Stomach (tissue), 9 donors: ENCODE measurements around the gene ALG5. TPM values are rescaled to one million over a fixed set of nuclear protein-coding genes. Genes with fewer than 3 reads are reported as not detected.

ENCODE experiments used
- DNase-seq, 2 donors: peaks; one replicate each; pipeline versions ENCODE4 v3.0.0 to v3.0.0-alpha.2; 2013 to 2019
- H3K27ac ChIP-seq, 5 donors: fragments of 200-600 bp in 4 of 5; sonication (generic) in 4 of 5; one replicate each; pipeline ENCODE4 v1.5.1; 2013 to 2019; ENCODE audit warnings: mild to moderate bottlenecking in 1 of 5, moderate library complexity in 1 of 5
- H3K27me3 ChIP-seq, 3 donors: fragments of 200-600 bp; sonication (generic); one replicate each; pipeline ENCODE4 v1.5.1; 2017 to 2019; ENCODE audit warnings: mixed run types in 1 of 3
- H3K36me3 ChIP-seq, 4 donors: fragments of 200-600 bp; sonication (generic); 1 replicate in 3 of 4; 2 replicates in 1 of 4; pipeline ENCODE4 v1.5.1; 2016 to 2019
- H3K4me1 ChIP-seq, 4 donors: fragments of 200-600 bp; sonication (generic); one replicate each; pipeline ENCODE4 v1.5.1; 2016 to 2019
- H3K4me3 ChIP-seq, 4 donors: fragments of 200-600 bp; sonication (generic) in 3 of 4; one replicate each; pipeline ENCODE4 v1.5.1; 2016 to 2019; ENCODE audit warnings: mild to moderate bottlenecking in 1 of 4
- H3K9me3 ChIP-seq, 4 donors: fragments of 200-600 bp; sonication (generic); one replicate each; pipeline ENCODE4 v1.5.1; 2016 to 2019
- CTCF ChIP-seq, 7 experiments: fragments of 450-650 bp in 4 of 7; fragments of 200-600 bp in 3 of 7; sonication (generic) in 3 of 7; IDR thresholded peaks; one replicate each; pipeline ENCODE4 v1.5.1; 2016 to 2019; ENCODE audit warnings: antibody characterized with exemption in 7 of 7, control low read depth in 2 of 7, mild to moderate bottlenecking in 1 of 7
- EP300 ChIP-seq: sonication (generic); formaldehyde crosslinking; IDR thresholded peaks from one replicate; pipeline ENCODE4 v1.6.1; 2017; ENCODE audit warnings: antibody characterized with exemption
- POLR2A ChIP-seq, 4 donors: fragments of 450-650 bp; IDR thresholded peaks; one replicate each; pipeline ENCODE4 v1.6.1; 2016; ENCODE audit warnings: antibody characterized with exemption in 4 of 4, control low read depth in 2 of 4, mild to moderate bottlenecking in 1 of 4, moderate library complexity in 1 of 4
- POLR2AphosphoS5 ChIP-seq, 3 donors: sonication (generic); formaldehyde crosslinking; IDR thresholded peaks; one replicate each; pipeline ENCODE4 v1.6.1; 2016; ENCODE audit warnings: antibody characterized with exemption in 3 of 3
- WGBS, 5 donors: extraction: QIAGEN DNeasy Blood & Tissue Kit in 3 of 5; methylation state at CpG; one replicate each; pipeline versions ENCODE4 v1.1.5 to v1.1.7; 2013 to 2018; 5-methylcytosine and 5-hydroxymethylcytosine counted together
- intact Hi-C: fragments of 100-400 bp; cut with DNase I; formaldehyde crosslinking; loops from one replicate; pipeline ENCODE4 v1.15.1; 2023; ENCODE audit warnings: low total_unique reads
- polyA plus RNA-seq, 3 donors: library from polyadenylated mRNA; stranded (reverse); fragments of 200-250 nt; gene quantifications; one replicate each; pipeline ENCODE4 v1.2.3, GENCODE V29; 2013
- total RNA-seq, 5 donors: library from RNA; depleted of rRNA; stranded (reverse); fragments of >200 nt; gene quantifications; one replicate each; pipeline versions ENCODE4 v1.1.0 to v1.2.3, GENCODE V29; 2014 to 2016
- donor health status: healthy with polysubstance abuse.
- donor health status: Bipolar disorder and iron deficiency.
- donor health status: healthy.

The ALG5 gene
- total and polyA plus RNA-seq, 8 donors: 1.2 to 61.1 (median 28.2) TPM

GRCh38 chr13:37027639-37028038 lies 28.5 kb upstream of the ALG5 start:
- no peaks in the 10 kb centered on the region for H3K9me3 ChIP-seq
- H3K36me3 ChIP-seq: peaks cover 50 to 100% (median 100%) of the 10 kb centered on the region in 4 donors
- no peak for DNase-seq
- H3K4me1 ChIP-seq: peaks cover 0 to 4% (median 0%) of the 10 kb centered on the region in 4 donors
- no peak overlapping the region for H3K4me3 ChIP-seq
- intact Hi-C loops: no loop called here
- no peaks in the 10 kb centered on the region for H3K27me3 ChIP-seq
- TF ChIP-seq POLR2A (IDR thresholded peaks at IDR 0.05) (no peak), EP300 (no peak), POLR2AphosphoS5 (IDR thresholded peaks at IDR 0.05) (no peak), CTCF (IDR thresholded peaks at IDR 0.05) (no peak)
- WGBS, 5 donors: 65 to 85% (median 69%) methylated on average over 2 of the region's 2 CpGs
- no peak overlapping the region for H3K27ac ChIP-seq

GRCh38 chr13:37026771-37027170 lies 27.6 kb upstream of the ALG5 start:
- H3K4me3 ChIP-seq: no peak overlapping the region
- TF ChIP-seq CTCF (IDR thresholded peaks at IDR 0.05): no peak
- H3K4me1 ChIP-seq: peaks cover 0 to 4% (median 0%) of the 10 kb centered on the region in 4 donors
- H3K27ac ChIP-seq: no peak overlapping the region
- H3K9me3 ChIP-seq: no peaks in the 10 kb centered on the region
- 88 to 98% (median 96%) methylated on average over 1 of the region's 1 CpG for WGBS, 5 donors
- H3K27me3 ChIP-seq: no peaks in the 10 kb centered on the region
- H3K36me3 ChIP-seq: peaks cover 48 to 100% (median 100%) of the 10 kb centered on the region in 4 donors
- intact Hi-C loops: no loop called here
- DNase-seq: no peak

DNA sequence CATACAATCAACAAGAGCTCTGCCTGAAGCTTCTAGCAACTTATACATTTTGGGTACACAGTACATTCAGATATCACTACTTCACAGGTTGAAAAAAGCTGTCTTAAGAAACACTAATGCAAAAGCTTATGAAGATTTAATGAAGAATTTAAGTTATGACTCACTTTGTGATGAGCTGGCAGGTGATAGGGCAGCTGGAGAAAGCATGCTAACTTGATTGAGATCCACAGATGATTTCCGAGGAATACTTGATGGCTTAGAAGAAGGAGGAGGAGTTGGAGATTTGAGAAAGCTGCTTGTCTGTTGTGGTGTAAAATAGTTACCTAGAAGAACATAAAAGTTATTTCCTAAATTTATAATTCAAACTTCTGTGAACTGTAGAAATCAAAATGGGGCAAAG lies 24.7 kb upstream of the ALG5 start:
- intact Hi-C loops: no loop called here
- Histone ChIP-seq H3K36me3 (peaks cover 43 to 100% (median 100%) of the 10 kb centered on the region in 4 donors), H3K9me3 (no peaks in the 10 kb centered on the region), H3K4me3 (no peak overlapping the region), H3K27me3 (no peaks in the 10 kb centered on the region), H3K27ac (no peak overlapping the region), H3K4me1 (no peaks in the 10 kb centered on the region)
- TF ChIP-seq POLR2A (IDR thresholded peaks at IDR 0.05): no peak
- no peak for TF ChIP-seq CTCF (IDR thresholded peaks at IDR 0.05)
- no peak for TF ChIP-seq EP300
- TF ChIP-seq POLR2AphosphoS5 (IDR thresholded peaks at IDR 0.05): no peak
- WGBS, 5 donors: 73 to 93% (median 81%) methylated on average over 1 of the region's 1 CpG
- DNase-seq: no peak

DNA sequence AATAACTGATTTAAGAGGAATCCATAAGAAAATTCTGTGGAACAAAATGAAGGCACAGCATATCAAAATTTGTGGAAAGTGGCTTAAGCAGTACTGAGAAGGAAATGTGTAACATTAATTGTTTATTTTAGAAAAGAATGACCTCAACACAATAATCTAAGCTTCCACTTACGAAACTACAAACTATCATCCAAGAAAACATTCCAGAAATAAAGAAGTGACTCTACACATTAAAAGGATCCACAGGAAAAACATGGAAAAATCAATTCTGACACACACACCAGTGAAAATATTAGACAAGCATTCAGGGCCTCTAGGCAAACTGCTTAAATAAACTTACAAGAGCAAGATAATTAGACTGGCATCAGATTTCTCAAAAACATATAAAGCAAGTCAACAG lies 15.5 kb upstream of the ALG5 start:
- H3K27ac ChIP-seq: no peak overlapping the region
- H3K9me3 ChIP-seq: no peaks in the 10 kb centered on the region
- TF ChIP-seq EP300 (no peak), POLR2AphosphoS5 (IDR thresholded peaks at IDR 0.05) (no peak), POLR2A (IDR thresholded peaks at IDR 0.05) (no peak), CTCF (IDR thresholded peaks at IDR 0.05) (no peak)
- WGBS, 5 donors: 49 to 69% (median 56%) methylated on average over 1 of the region's 1 CpG
- H3K27me3 ChIP-seq: no peaks in the 10 kb centered on the region
- intact Hi-C loops: no loop called here
- no peaks in the 10 kb centered on the region for H3K4me1 ChIP-seq
- no peak for DNase-seq
- no peak overlapping the region for H3K4me3 ChIP-seq
- peaks cover 24 to 94% (median 86%) of the 10 kb centered on the region in 4 donors for H3K36me3 ChIP-seq
